GM18508 (cell line): ENCODE results near the gene PNP.
"Not testable (repeated sequence)": the region's sequence is repeated elsewhere in the genome, so short reads cannot be mapped to it uniquely, and the experiment has no call there.

Source experiments
- ATAC-seq: cut with Tn5 transposase; IDR thresholded peaks from one replicate; pipeline ENCODE4 v1.9.1; 2021; ENCODE audit warnings: moderate number of reproducible peaks; ENCODE audit not compliant: insufficient read depth, unreplicated experiment

The PNP gene

DNA sequence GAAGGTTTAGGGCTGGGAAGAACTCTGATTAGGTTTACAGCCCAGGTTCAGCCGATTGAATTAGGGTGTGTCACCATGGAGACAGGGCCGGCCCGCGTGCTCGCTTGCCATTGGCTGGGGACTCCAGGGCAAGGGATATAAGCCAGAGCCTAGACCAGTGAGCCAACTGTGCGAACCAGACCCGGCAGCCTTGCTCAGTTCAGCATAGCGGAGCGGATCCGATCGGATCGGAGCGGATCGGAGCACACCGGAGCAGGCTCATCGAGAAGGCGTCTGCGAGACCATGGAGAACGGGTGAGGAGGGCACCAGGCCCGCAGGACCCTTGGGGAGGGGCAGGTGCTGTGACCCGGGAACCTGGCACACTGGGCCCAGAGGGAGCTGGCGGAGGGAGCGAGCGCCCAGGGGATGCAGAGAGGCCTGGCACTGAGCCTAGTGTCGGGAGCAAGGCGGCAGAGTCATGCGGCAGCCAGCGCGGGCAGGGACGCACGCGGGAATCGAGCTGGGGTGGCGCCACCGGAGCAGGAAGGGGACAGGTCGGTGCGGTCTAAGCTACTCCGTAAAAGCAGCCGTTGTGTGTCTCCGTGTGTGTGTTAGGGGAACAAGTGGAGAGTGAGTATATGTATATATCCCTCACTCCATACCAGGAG is at the start of gene PNP:
Gene PNP (plus strand): TSS at position 165 of the 648 bp plus-strand sequence. CDS start 119 bp downstream, at position 284.
- ATAC-seq, result peak; percentile 79

DNA sequence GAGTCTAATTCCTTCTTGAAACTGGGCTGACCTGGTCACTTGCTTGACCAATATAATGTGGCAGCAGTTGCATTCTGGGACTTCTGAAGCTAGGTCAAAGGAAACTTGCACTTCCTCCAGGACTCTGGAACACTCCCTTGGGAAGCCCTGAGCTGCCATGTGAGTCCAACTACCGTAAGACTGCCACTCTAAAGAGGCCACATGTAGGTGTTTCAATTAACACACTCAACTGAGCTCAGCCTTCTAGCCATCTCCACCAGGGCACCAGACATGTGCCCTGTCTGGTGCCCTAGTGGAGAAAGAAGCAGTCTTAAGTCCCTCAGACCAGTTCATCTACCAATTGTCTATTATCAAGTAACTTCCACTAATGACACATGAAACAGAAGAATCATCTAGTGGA is 49.8 kb upstream of the PNP start:
- ATAC-seq, result no peak

DNA sequence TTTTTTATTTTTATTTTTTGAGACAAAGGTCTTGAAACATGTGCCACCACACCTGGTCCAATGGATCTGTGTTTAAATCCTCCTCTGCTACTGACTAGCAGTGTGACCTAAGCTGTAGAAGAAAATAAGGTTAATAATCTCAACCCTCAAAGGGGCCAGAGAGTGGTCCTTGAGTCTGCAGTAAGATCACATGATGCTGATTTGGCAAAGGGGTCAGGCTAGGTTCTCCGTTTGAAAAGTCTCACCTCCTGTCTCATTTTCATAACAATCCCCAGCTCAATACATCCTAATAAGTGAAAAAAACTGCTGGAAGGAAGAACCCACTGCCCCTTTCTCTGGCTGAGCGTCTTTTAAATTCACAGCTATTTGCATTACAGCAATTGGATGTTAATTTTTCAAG is 47.9 kb upstream of the PNP start:
- no peak for ATAC-seq

DNA sequence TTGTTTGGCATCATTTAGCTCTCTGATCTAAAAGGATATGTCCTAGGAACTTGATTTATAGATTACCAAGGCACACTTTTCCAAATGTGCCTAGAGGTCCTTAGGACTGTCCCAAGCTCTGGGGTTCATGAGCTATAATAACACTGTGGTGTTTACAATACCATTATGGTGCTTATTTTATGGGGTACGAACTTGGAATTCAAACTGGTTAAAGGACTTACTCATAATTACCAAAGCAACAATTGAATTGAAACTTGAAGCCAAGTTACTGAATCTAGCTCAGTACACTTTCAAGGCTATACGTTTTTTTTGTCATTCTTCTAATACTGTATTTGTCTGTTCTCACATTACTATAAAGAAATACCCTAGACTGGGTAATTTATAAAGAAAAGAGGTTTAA is 46.3 kb upstream of the PNP start:
- no peak for ATAC-seq

DNA sequence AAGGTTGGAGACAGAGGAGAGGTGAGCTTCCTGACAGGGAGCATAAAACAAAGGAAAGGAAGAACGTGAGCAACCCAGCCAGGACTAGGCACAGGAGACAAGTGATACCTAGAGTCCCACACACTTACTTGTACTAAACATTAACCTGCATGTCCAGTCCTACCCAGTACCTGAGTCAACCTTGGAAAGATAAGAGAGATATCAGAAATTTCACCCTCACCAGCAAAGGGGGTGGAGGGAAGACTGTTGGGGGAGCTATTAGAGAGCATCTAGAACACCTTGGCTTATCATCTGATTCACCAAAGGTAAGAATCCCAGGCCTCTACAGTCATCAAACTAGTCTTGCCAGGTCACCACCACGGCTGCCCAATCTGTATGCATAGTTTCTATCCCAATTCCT is 44.4 kb upstream of the PNP start:
- ATAC-seq, result no peak

DNA sequence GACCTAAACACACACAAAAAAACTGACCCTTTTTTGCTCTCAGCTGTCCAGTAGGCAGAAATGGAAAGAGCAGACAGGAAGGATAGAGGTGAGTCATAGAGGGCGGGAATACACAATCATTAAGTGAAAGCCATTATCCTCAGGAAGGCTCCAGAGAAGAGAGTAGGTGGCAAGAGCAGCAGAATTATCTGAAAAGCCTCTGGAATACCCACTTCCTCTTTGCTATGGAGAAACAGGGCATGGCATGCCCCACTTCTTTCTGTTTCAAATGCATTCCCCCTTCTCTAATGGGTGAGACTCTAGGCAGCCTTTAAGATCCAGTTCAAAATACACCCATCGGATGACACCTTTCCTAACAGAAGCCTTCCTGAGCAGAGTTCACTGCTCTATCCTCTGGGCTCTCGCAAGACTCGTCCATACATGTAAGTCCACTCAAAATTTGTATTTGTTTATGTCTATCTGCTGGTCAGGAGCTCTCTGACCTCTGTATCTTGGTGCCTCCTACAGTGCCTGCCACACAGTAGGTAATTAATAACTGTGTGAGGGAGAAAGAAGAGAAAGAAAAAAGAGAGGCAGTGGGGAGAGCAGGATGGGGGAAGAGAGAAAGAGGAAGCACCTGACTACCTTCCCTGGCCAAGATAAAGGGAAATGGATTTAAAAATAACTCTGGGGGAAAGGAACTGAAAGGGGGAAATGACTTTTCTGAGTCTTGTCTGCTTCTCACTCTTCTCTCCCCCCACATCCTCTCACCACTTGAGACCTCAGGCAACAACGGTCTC is 41.8 kb upstream of the PNP start:
- peak; percentile 56 for ATAC-seq

DNA sequence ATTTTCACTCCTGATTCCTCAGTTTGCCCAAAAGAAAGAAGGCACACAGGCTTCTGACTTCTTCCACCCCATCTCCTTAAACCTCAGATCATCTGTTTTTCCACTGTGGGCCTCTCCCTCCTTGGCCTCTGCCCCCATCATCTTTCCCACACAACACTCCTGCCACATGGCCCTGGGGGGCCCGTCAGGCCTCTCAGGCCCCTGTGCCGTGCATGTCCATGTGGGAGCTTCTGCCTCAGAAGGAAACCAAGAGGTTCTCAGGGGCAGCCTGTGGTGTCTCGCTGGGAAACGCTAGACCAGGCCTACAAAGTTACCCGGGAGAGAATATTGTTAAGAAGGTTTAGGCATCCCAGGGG is 41.2 kb upstream of the PNP start:
- ATAC-seq, result peak; percentile 20

DNA sequence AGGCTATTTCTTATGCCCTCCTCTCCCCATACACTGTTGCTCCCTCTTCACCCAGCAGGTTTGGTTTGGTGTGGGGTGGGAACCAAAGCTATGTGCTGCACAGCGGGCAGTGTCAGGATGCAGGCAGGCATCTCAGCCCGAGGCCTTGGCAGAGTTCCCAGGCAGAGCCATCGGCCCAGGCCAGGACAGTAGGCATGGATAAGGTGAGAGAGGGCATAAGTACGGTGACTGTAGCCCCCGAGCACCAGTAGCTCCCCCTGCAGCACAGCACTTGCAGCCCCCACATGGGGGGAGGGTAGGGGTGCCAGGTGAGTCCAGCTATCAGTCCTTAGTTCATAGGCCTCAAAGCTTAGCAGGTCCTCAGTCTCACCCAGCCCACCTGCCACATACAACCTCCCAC is 40.4 kb upstream of the PNP start:
- no peak for ATAC-seq

DNA sequence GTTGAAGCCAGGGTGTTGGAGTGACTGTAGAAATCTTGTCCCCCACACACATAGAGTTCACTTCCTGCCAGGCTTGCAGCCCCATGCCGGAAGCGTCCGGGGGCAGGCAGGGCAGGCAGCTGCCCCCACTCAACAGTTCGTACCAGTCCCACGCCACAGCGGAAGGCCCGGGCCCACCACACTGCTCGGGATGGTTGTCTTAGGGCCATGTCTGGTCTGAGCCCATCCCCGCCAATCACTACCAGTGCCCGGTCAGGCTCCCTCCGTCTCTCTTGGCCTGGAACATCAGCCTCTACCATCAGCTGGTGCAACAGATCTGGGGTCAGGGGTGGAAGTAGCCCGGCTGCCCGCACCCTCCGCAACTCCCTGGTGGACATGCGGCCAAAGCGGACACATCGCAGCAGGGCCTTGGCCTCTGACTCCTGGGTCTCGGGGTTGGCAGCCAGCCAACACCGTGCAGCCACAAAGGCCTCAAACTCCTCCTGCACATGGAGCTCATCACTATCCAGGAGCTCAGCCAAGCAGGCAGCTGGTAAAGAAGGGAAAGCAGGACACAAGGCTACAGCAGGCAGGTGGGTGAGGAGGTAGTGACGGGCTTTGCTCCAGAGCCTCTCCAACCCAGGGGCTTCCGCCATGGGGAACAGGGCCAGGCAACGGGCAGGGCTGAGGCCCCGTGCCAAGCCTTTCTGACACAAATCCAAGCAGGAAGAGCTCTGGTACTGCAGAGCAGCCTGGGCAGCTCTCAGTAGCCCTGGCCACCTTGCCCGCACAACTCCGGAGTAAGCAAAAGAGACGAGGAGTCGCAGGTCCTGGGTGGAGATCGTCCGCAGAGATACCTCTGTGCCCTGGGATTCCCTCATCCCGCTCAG is 39.2 kb upstream of the PNP start:
- no peak for ATAC-seq

DNA sequence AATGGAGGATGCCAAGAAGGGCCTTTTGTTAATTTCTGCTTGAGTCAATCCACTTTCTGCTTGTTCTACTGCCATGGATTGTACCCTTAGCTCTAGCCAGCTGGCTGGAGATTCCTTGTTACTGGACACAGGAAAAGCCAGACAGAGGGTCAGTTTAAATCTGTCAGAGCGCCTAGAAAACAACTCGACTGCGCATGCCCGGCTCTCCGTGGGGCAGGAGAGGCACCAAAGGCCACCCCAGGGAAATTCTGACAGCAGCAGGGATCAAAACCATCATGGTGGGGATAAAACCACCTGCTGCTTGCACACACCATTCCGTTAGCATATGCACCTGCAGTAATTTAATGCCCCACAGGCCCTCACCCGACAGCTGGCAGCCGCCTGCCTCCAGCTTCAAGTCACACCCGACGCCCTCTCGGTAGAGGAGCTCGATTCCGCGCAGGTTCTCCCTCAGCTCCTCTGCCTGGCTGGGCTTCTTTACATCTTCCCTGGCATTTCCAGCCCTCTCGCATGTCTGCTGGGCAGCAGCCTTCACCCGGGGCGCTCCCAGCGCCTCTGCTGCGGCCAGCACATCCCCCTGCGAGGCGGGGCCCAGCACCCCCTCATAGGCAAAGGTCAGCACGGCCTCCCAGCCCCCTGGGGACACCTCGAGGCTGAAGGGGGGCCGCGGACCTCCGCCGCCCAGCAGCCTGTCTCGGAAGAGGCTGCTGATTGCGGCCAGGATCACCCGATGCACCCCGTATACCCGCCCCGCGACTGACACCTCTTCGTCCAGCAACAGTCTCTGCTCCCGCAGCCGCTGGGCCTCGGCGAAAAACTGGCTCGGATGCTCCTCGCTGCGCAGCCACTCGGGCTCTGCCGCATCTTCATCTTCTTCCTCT is 34.3 kb upstream of the PNP start:
- no peak for ATAC-seq

DNA sequence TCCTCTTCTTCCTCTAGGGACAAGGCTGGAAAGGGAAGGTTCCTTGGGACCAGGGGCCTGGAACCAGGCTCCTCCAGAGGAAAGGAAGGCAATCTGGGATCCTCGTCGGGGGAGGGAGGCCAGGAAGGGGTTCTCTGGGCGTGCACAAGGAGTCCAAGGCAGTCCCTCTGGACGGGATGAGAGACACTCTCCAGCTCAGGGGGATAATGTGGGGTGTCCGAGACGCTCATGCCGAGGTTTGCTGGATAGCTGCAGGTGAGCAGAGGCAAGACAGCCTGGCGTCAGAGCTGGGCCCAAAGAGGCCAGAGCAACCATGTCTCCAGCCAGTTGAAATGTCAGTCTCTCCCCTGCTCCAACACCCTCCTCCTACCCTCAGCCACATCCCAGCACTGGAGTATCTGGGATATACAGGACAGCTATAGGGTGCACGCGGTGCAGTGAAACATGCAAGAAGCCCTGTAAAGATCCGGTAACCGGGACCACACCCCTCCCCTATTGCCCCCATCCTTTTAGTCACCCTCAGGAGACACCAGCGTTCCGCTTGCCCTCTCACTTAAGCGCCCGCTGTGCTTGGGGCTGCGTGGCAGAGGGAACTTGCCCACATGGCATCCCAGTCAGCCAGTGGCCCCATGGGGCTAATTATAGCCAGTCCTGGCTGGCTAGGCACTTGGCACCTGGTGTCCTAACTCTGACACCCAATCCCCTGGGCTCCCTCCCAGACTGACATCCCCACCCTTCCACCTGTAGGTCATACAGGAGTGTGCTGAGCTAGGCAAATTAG is 33.4 kb upstream of the PNP start, which contains the start of gene KLHL33:
Gene KLHL33 (minus strand): TSS at position 585 of the 781 bp plus-strand sequence. CDS start 355 bp downstream, at position 230.
- ATAC-seq, result no peak

DNA sequence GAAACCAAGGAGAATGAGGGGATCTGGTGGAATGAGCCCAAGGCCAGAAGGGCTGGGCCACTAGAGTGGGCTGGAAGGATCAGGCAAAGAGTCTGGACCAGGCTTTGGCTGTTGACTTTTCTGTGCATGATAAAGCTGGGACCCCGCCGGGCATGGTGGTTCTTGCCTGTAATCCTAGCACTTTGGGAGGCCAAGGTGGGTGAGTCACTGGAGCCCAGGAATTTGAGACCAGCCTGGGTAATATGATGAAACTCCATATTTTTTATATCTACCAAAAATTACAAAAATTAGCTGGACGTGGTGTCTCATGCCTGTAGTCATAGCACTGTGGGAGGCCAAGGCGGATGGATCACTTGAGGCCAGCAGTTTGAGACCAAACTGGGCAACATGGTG is 32.8 kb upstream of the PNP start:
- ATAC-seq, result no peak

DNA sequence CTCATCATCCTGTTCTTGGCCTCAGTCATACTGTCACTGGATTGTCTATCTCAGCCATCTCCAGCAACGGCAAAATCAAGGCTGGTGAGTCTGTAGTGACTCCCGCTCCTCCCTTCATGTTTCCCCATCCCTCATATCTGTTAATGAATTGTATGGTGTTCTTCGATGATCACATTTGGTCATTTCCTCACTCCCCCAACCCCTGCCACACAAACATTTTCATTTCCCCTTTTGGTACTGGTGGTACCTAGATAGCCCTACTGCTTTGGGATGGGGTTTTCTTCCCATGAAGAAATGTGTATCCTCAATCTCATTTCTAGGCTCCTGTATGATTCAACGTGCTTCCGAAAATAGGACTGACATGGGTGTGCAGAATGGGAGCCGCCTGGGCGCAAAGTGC is 30.5 kb upstream of the PNP start:
- ATAC-seq, result no peak

DNA sequence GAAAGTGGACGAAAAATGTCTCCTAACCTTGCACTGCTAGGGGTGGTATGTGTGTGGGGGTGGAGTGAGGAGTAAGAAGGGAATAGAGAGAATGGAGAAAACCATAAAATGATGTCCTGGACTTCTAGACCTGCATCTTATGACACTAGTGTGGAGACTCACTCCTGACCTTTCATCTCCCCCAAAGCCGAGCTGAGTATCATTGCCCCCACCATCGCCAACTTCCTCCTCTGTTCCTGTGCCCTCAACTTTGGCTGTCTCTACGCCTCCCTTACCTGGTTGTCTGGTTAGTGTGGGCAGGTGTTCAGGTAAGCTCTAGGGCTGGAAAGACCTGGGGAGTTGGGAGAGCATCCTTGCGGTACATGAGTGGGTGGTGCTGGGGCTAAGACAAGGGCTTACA is 28.7 kb upstream of the PNP start:
- no peak for ATAC-seq

DNA sequence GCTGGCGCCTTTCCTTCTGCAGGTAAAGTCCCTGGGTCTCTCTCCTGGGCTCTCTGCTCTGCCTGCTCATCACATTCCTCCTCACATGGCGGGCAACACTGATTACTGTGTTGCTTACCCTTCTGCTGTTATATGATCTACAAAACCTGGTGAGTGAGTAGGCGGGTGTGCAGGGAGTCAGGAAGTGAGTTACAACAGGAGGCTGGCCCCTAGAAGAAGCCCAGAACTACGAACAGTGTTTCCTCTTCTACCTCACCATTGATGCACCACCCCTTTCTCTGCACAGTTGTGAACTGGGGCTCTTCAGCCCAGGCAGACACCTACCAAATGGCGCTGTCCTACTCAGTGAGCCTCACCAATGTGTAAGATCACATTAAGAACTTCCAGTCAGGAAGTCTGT is 28.3 kb upstream of the PNP start:
- no peak for ATAC-seq

DNA sequence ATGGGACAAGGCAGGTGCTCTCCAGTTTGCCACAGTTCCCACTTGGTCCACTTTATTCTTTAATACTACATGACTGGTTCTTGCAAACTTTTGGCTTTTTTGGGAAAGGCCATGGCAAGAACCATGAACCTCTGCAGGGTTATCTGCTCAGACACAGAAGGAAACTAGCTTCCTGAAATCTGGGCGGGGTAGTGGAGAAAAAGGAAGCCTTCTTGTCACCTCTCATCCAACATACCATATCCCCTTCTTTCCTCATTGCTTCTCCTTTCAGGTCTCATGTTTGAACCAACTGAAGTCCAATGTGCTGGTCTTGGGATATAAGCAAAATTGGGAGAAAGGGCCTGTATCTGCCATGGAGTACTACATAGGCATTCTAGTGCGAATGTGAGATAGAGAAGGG is 27.7 kb upstream of the PNP start:
- no peak for ATAC-seq

DNA sequence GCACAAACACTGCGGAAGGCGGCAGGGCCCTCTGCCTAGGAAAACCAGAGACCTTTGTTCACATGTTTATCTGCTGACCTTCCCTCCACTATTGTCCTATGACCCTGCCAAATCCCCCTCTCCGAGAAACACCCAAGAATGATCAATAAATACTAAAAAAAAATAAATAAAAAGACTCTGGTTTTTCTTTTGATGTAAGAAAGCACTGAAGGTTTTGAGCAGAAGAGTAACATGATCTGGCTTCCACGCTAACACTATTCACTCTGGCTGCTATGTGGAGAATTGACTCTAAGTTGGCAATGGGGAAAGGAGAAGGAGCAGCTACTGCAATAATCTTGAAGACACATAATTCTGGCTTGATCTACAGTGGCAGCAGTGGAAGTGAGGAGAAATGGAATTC is 25.6 kb upstream of the PNP start:
- not testable (repeated sequence) for ATAC-seq

DNA sequence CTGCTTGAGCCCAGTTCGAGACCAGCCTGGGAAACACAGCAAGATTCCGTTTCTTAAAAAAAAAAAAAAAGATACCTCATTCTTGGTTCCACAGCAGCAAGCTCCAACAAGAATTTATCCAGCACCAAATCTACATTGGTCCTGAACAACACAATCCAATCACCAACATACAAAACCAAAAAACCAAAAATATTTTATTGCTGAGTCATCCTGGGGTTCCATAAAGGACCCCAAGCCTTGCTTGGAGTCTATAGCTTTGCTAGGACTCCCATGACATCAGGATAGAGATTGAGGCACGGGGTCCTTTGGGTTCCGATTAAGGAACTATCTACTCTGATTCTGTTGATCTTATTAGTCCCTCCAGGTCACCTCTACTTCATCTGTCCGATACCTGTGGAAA is 22.3 kb upstream of the PNP start:
- no peak for ATAC-seq

DNA sequence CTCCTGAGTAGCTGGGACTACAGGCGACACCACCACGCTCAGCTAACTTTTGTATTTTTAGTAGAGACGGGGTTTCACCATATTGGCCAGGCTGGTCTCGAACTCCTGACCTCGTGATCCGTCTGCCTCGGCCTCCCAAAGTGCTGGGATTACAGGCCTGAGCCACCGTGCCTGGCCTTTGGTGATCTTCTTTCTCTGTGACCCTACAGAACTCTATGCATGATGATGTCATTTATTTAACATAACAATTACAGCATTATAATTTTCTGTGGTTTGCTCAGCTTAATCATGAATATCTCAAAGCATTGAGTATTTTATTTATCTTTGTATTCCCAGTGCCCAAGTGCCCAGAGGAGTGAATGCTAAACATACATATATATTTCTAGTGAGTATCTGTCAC is 16.4 kb upstream of the PNP start:
- not testable (repeated sequence) for ATAC-seq
